HG03342 (cell line): ENCODE results near the gene CREB3.

ENCODE experiments used
- ATAC-seq: cut with Tn5 transposase; IDR thresholded peaks from one replicate; pipeline ENCODE4 v1.9.1; 2021; ENCODE audit warnings: mild to moderate bottlenecking, moderate library complexity; ENCODE audit not compliant: unreplicated experiment

CREB3 gene

DNA sequence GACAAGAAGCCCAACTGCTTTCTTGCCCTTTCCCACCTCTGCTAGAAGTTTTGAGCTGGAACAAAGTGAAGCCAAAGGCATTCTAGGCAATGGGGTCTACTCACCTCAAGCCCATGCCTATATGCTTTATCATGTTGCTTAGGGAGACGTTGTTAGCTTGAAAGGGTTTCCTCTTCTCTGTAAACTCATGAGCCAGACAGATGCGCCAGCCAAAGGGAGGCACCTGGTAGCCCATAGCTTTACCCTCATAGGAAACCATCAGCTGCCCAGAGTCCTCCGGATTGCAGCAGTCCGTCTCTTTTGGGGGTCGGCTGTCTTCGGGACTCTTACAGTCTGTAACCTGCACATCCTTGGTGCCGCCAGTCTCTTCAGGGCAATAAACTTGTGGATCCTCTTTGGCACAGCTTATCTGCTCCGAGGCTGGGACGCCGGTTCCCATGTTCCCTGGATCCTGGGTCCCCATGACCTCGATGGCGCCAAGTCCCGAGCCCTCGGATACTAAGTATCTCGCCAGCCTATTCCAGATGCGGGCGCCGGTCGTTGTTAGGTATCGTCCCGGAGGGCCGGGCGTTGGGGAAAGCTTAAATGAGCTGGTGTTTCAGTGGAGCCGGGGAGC is 15.9 kb downstream of the CREB3 start:
- no peak for ATAC-seq

- ATAC-seq: peak; percentile 73
Measured at GRCh38 chr9:35748858-35749514, 16.5 kb downstream of the CREB3 start, which contains the start of the genes GBA2 and RGP1. GBA2 (minus strand) TSS chr9:35749228; CDS start chr9:35748704, 524 bp downstream. RGP1 (plus strand) TSS chr9:35749287; CDS start chr9:35749756, 469 bp downstream.

GRCh38 chr9:35749515-35750255 is 17.2 kb downstream of the CREB3 start:
- ATAC-seq: peak; percentile 32

- ATAC-seq: no peak
Measured at GRCh38 chr9:35750256-35750531, 17.7 kb downstream of the CREB3 start.

GRCh38 chr9:35753466-35753865 is 21.0 kb downstream of the CREB3 start:
- no peak for ATAC-seq

GRCh38 chr9:35754264-35754663 is 21.8 kb downstream of the CREB3 start, which contains the start of gene MSMP:
MSMP (minus strand) TSS chr9:35754276; CDS start chr9:35754129, 147 bp downstream.
- no peak for ATAC-seq

- no peak for ATAC-seq
Measured at GRCh38 chr9:35755071-35755470, 22.6 kb downstream of the CREB3 start.

DNA sequence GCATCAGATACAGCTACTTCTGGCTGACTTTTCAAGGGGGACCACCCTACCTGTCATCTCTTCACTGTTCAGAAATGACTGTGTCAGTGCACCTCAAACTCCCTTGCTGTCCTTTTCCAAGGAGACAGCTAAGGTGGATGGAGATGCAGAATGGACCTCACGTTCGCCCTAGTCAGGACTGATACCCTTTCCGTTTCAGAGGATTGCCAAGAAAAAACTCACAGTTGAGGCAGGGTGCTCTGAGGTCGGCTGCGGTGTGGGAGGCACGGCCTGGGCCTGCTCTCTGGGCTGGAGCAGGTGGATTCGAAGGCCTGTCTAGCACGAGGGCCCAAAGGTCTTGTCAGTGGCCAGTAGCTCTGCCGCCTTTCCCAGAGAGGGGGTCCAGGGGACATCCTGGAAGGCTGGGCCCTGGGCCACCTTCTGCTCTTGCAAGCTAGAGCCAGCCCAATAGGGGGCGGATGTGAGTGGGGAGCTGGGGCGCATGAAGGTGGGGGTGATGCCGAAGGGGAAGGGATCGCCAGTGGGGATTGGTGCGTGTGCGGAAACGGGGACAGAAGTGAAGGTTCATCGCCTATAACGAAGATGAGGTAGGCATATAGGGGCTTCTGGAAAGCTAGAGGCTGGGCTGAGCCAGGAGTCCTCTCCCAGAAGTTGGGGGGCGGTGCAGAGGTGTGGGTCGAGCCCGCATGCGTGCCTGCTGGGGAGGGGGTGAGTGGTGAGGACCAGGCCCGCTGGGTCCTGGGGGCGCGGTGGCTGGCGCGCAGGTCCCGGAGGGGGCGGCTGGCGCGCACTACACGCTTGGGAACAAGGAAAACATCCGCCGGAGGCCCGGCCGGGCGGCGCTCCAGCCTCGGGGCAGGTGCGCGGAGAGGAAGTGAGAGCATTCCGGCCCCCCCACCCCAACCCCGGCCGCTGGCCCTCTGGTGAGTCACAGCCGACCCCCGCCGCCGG is 24.1 kb downstream of the CREB3 start:
- peak; percentile 54 for ATAC-seq

DNA sequence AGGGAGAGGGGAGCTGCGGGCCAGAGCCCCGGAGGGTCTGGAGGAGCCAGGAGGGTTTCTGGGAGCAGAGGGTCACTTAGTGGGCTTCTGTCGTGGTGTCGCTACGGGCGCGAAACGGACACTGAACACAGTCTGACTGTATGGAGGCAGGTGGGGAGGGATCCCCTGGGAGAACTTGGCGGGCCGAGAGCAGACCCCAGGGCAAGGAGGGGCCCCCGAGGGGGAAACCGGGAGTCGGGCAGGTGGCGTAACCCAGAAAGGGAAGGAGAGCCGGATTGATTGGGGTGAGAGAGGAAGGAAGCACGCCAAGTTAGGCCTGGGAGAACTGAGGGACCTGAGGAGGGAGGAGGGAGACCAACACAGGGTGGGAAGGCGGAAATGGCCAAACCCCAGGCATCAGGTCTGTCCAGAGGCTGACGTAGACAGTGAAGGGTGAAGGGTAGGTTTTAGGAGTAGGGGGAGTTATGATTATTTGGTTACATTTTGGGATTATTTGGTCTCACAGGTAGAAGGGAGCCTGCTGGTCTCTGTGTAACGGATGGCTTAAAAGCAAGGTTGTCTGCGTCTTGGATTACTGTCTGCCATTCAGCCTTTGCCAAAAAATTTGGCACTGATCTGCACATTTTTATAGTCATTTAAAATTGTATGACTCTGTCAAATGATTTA is 24.9 kb downstream of the CREB3 start:
- ATAC-seq: peak; percentile 40

DNA sequence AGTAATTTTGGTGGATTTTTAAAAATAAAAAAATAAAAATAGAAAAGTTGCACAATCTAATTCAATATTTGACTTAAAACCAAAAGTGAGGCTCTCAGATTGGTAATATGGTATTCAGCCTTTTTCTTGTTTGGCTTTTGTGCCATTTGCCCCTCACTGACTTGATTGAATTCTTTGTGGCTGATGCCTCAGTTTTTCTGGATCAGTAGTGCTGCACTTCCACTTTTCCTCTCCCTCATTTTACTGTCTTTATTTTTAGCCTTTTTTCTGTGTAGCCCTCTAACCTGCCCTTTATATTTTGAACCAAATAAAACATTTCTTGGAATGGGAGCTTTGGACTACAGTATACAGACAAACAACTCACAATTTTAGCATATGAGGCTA is 25.4 kb downstream of the CREB3 start:
- no peak for ATAC-seq

DNA sequence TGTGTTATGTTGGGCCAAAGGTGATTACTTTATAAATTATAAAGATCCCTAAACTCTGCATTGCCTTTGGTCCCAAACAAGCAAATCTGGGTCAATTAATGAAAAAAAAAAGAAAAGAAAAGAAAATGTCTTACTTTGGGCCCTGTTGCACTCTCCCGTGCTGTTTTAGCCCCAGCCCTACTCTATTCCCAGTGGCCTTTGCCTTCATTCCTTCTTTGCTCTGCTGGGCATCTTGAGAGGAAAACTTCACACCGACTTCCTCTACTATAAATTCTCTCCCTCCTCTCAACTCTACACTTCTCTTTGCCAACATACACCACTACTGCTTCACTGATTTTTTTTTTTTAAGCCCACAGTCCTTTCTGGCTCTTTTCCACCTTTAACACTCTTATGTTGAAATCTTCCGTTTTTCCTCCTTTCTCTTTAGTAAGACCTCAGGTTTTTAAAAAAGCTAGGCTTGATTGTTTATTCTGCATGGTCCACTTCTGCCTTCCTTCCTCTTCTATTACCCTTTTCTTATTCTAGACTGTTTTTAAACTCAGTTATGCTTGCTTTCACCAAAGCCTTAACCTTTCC is 26.1 kb downstream of the CREB3 start:
- no peak for ATAC-seq

DNA sequence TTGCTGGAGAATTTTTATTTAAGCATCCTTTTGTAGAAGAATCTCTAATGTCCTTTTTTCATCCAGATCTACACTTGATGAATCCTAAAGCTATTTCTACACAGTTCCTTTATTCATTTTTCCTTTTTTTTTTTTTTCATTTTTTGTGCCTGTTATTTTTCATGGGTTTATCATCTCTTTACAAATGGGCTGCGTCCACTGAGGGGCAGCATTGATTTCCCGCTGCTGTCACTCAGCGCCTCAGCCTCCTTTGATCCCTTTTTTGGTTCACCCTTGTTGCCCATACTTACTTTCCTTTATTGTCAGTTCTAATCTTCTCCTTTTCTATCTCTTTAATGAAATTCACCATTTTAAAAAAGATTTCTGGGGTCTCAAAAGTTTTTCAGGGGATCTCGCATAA is 27.3 kb downstream of the CREB3 start:
- no peak for ATAC-seq

GRCh38 chr9:35760651-35761050 is 28.2 kb downstream of the CREB3 start:
- ATAC-seq: no peak

DNA sequence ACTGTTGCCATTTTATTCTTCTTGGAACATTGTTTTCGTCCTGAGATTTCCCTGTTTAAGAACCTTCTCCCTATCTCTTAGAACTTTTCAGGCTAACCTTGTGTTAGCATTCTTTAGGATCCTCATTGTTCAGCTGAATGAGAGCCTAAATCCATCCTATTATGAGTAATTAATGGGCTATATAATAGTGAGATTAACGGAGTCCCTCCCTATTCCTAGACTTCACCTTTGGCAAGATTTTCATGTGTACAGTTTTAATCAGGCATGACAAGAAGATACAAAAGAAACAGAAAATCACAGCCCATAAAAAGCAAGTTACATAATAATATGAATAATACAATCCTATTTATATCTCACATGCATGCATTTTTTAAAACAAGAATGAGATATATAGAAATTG is 30.7 kb downstream of the CREB3 start:
- no peak for ATAC-seq

GRCh38 chr9:35763803-35764202 is 31.3 kb downstream of the CREB3 start:
- ATAC-seq: no peak

GRCh38 chr9:35766997-35767396 is 34.5 kb downstream of the CREB3 start:
- ATAC-seq: no peak

- no peak for ATAC-seq
Measured at GRCh38 chr9:35767458-35767857, 35.0 kb downstream of the CREB3 start.

- ATAC-seq: no peak
Measured at GRCh38 chr9:35769763-35770162, 37.3 kb downstream of the CREB3 start.

GRCh38 chr9:35771075-35771433 is 38.6 kb downstream of the CREB3 start:
- no peak for ATAC-seq

DNA sequence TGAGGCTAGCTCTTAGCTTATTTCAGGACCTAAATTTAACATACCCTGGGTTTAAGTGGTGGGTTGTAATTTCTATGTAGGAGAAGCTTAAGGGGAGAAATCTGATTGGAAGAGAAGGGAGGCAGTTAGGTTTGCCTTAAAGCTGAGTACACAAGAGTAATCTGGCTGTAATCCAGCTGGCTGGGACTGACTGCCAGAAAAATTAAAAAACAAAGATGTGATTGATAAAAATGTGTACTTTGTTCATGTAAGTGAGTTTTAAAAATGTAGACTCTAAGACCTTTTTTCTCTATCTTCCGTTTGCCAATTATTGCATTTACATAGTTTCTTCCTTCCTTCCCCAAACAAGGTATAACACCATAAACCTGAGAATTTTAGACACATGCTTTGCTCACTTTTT is 39.1 kb downstream of the CREB3 start:
- ATAC-seq: no peak
